HepG2 (cell line): ENCODE measurements around the gene GOLGB1. TPM values are rescaled to one million over a fixed set of nuclear protein-coding genes. Genes with fewer than 3 reads are reported as not detected.

ENCODE experiments used
- BCL3 ChIP-seq: sonication (generic); formaldehyde crosslinking; IDR thresholded peaks from 2 replicates; pipeline ENCODE4 v1.5.1; 2020; ENCODE audit warnings: mild to moderate bottlenecking, missing genetic modification reagents, moderate library complexity
- IKZF1 ChIP-seq: fragments of 450-650 bp; IDR thresholded peaks from 2 replicates; pipeline ENCODE4 v1.7.1; 2016
- RFXAP ChIP-seq: sonication (generic); formaldehyde crosslinking; IDR thresholded peaks from 2 replicates; pipeline ENCODE4 v1.4.0; 2020; ENCODE audit warnings: missing genetic modification reagents, borderline replicate concordance
- SIN3B ChIP-seq: fragments of 150-350 bp; IDR thresholded peaks from 2 replicates; pipeline ENCODE4 v1.6.1; 2014; ENCODE audit warnings: low read length
- SP140L ChIP-seq: sonication (generic); formaldehyde crosslinking; IDR thresholded peaks from 2 replicates; pipeline ENCODE4 v1.4.0; 2020; ENCODE audit warnings: missing genetic modification reagents, borderline replicate concordance
- TSC22D2 ChIP-seq: sonication (generic); formaldehyde crosslinking; IDR thresholded peaks from 2 replicates; pipeline ENCODE4 v1.5.1; 2020; ENCODE audit warnings: missing genetic modification reagents, mild to moderate bottlenecking, borderline replicate concordance
- ZNF235 ChIP-seq: sonication (generic); formaldehyde crosslinking; IDR thresholded peaks from 2 replicates; pipeline ENCODE4 v1.8.1; 2023; ENCODE audit warnings: mild to moderate bottlenecking, missing genetic modification reagents, borderline replicate concordance
- ZNF318 ChIP-seq: sonication (generic); formaldehyde crosslinking; IDR thresholded peaks from 2 replicates; pipeline ENCODE4 v1.4.0; 2020; ENCODE audit warnings: mild to moderate bottlenecking, missing genetic modification reagents
- ZNF605 ChIP-seq: sonication (generic); formaldehyde crosslinking; IDR thresholded peaks from 2 replicates; pipeline ENCODE4 v1.8.0; 2022; ENCODE audit warnings: mild to moderate bottlenecking, missing genetic modification reagents
- ZNF749 ChIP-seq: sonication (generic); formaldehyde crosslinking; IDR thresholded peaks from 2 replicates; pipeline ENCODE4 v1.8.0; 2022; ENCODE audit warnings: mild to moderate bottlenecking, missing genetic modification reagents, moderate library complexity, borderline replicate concordance
- polyA plus RNA-seq, 8 experiments: library from polyadenylated mRNA; depleted of rRNA in 3 of 8; stranded (reverse) in 7 of 8; unstranded in 1 of 8; fragments of >200 nt; fragmentation: Illumina TruSeq in 4 of 8; extraction: Trizol in 4 of 8; gene quantifications; 2 replicates each; pipeline versions ENCODE4 v1.2.1 to v1.2.3, GENCODE V29; 2011 to 2016; ENCODE audit warnings: low read depth in 4 of 8, missing spikeins in 1 of 8, mixed read lengths in 1 of 8; ENCODE audit not compliant: insufficient read depth in 1 of 8
- total RNA-seq, 5 experiments: library from RNA; depleted of rRNA; stranded (reverse); fragments of >200 nt; fragmentation: Illumina TruSeq; extraction: Trizol; gene quantifications; 2 replicates each; pipeline ENCODE4 v1.2.3, GENCODE V29; 2016; ENCODE audit warnings: low read depth in 1 of 5
- TF ChIP-seq, protein P1 (sequence below): sonication (generic); formaldehyde crosslinking; IDR thresholded peaks from 2 replicates; pipeline ENCODE4 v1.4.0; 2020; ENCODE audit warnings: missing genetic modification reagents
- TF ChIP-seq, protein P2 (sequence below): sonication (generic); formaldehyde crosslinking; IDR thresholded peaks from 2 replicates; pipeline ENCODE4 v1.5.0; 2020; ENCODE audit warnings: mild to moderate bottlenecking, missing genetic modification reagents

The GOLGB1 gene
- total and polyA plus RNA-seq, 2 of the 13 experiments (the other 11 are each of a cell fraction or from before 2014, with no cell fraction given) = 13.1 to 39.5 TPM

DNA sequence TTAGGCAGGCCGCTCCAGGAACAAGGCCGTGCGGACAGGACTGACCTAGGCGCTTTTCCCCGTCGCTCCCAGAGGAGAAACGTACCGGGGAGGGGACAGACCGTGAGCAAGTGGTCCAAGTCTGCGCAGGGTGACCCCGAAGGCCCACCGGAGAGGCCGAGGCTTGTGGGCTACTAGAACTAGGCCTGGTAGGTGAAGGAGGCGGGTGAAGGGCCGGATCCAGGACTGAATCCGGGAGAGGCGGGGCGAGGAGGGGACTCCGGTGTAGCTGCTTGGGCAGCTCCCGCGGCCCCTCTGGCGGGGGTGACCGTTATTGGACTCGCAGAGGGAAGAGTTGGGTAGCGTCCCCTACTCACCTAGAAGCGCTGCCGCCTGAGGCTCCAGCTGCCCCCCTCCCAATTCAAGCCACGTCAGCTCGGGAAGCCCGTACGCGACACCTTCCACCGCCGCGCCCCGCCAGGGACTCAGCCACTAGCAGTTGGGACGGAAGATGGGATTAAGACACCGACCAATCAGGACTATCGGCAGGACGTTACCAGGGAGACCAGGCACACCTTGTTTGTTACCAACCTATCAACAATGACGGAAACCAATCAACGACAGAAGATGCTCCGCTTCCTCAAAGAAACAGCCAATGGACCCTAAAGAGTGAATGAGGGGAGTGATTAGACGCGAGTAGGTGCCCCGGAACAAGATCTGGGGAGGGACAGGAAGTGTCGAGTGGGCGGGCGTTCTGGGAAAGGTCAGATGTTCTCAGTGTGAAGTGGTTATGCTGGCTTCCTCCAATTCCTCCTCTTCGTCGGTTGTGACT lies at the start of gene GOLGB1 (continued):
- TF ChIP-seq RFXAP (peak; percentile 99), ZNF749 (CRISPR knock-in tag) (0 out of 2 replicates have a peak, but pooled peaks have one; percentile 75), TSC22D2 (CRISPR knock-in tag) (peak; percentile 52; the same call in 1 of the 2 replicates), ZNF605 (0 out of 2 replicates have a peak, but pooled peaks have one; percentile 26), BCL3 (no peak), SP140L (CRISPR knock-in tag) (no peak), IKZF1 (no peak), SIN3B (0 out of 2 replicates have a peak, but pooled peaks have one; percentile 53), ZNF235 (peak; percentile 61; the same call in 1 of the 2 replicates), ZNF318 (CRISPR knock-in tag) (no peak)
- TF ChIP-seq, protein P1, sequence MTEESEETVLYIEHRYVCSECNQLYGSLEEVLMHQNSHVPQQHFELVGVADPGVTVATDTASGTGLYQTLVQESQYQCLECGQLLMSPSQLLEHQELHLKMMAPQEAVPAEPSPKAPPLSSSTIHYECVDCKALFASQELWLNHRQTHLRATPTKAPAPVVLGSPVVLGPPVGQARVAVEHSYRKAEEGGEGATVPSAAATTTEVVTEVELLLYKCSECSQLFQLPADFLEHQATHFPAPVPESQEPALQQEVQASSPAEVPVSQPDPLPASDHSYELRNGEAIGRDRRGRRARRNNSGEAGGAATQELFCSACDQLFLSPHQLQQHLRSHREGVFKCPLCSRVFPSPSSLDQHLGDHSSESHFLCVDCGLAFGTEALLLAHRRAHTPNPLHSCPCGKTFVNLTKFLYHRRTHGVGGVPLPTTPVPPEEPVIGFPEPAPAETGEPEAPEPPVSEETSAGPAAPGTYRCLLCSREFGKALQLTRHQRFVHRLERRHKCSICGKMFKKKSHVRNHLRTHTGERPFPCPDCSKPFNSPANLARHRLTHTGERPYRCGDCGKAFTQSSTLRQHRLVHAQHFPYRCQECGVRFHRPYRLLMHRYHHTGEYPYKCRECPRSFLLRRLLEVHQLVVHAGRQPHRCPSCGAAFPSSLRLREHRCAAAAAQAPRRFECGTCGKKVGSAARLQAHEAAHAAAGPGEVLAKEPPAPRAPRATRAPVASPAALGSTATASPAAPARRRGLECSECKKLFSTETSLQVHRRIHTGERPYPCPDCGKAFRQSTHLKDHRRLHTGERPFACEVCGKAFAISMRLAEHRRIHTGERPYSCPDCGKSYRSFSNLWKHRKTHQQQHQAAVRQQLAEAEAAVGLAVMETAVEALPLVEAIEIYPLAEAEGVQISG (CRISPR knock-in tag) = peak; percentile 53; the same call in 1 of the 2 replicates
- TF ChIP-seq, protein P2, sequence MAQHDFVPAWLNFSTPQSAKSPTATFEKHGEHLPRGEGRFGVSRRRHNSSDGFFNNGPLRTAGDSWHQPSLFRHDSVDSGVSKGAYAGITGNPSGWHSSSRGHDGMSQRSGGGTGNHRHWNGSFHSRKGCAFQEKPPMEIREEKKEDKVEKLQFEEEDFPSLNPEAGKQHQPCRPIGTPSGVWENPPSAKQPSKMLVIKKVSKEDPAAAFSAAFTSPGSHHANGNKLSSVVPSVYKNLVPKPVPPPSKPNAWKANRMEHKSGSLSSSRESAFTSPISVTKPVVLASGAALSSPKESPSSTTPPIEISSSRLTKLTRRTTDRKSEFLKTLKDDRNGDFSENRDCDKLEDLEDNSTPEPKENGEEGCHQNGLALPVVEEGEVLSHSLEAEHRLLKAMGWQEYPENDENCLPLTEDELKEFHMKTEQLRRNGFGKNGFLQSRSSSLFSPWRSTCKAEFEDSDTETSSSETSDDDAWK (CRISPR knock-in tag) = no peak
